ENCODE measurements around the gene CST4. TPM values are rescaled to one million over a fixed set of nuclear protein-coding genes. Genes with fewer than 3 reads are reported as not detected.

Gene CST4
- total and polyA plus RNA-seq, 8 donors = not detected

- no peaks in the 10 kb centered on the region for H3K9me3 ChIP-seq
- intact Hi-C loops (cut with DNase I) = no loop called here
- DNase-seq (no peak), ATAC-seq (no peak)
- peaks cover 8 to 25% of the 10 kb centered on the region in 2 donors for H3K4me1 ChIP-seq
- H3K4me3 ChIP-seq = no peak overlapping the region
- TF ChIP-seq CTCF (IDR thresholded peaks at IDR 0.05) = no peak
- no peaks in the 10 kb centered on the region for H3K27me3 ChIP-seq
- no peaks in the 10 kb centered on the region for H3K36me3 ChIP-seq
- no peak overlapping the region for H3K27ac ChIP-seq
Measured at GRCh38 chr20:23651117-23651516, 37.7 kb downstream of the CST4 start.

GRCh38 chr20:23649830-23650417, 38.9 kb downstream of the CST4 start:
- ATAC-seq (no peak), DNase-seq (no peak)
- TF ChIP-seq CTCF (IDR thresholded peaks at IDR 0.05) = no peak
- no peaks in the 10 kb centered on the region for H3K36me3 ChIP-seq
- peaks cover 0 to 16% of the 10 kb centered on the region in 2 donors for H3K4me1 ChIP-seq
- intact Hi-C loops (cut with DNase I) = no loop called here
- H3K9me3 ChIP-seq = no peaks in the 10 kb centered on the region
- no peak overlapping the region for H3K27ac ChIP-seq
- no peak overlapping the region for H3K4me3 ChIP-seq
- no peaks in the 10 kb centered on the region for H3K27me3 ChIP-seq

GRCh38 chr20:23649242-23649641, 39.6 kb downstream of the CST4 start:
- intact Hi-C loops (cut with DNase I) = no loop called here
- no peaks in the 10 kb centered on the region for H3K27me3 ChIP-seq
- peaks cover 0 to 9% of the 10 kb centered on the region in 2 donors for H3K4me1 ChIP-seq
- ATAC-seq (no peak), DNase-seq (no peak)
- no peaks in the 10 kb centered on the region for H3K36me3 ChIP-seq
- no peaks in the 10 kb centered on the region for H3K9me3 ChIP-seq
- H3K4me3 ChIP-seq = no peak overlapping the region
- no peak for TF ChIP-seq CTCF (IDR thresholded peaks at IDR 0.05)
- H3K27ac ChIP-seq = no peak overlapping the region

GRCh38 chr20:23647346-23647745, 41.5 kb downstream of the CST4 start:
- intact Hi-C loops (cut with DNase I) = no loop called here
- ATAC-seq (no peak), DNase-seq (no peak)
- Histone ChIP-seq H3K4me3 (no peak overlapping the region), H3K36me3 (no peaks in the 10 kb centered on the region), H3K9me3 (no peaks in the 10 kb centered on the region), H3K4me1 (peaks cover 0 to 23% of the 10 kb centered on the region in 2 donors), H3K27ac (no peak overlapping the region), H3K27me3 (no peaks in the 10 kb centered on the region)
- no peak for TF ChIP-seq CTCF (IDR thresholded peaks at IDR 0.05)

- Histone ChIP-seq H3K27ac (no peak overlapping the region), H3K4me1 (peaks cover 4 to 30% of the 10 kb centered on the region in 2 donors), H3K9me3 (no peaks in the 10 kb centered on the region), H3K36me3 (no peaks in the 10 kb centered on the region), H3K27me3 (no peaks in the 10 kb centered on the region), H3K4me3 (no peak overlapping the region)
- DNase-seq = no peak
- intact Hi-C loops (cut with DNase I) = no loop called here
- peak; percentile 54 for ATAC-seq
- TF ChIP-seq CTCF (IDR thresholded peaks at IDR 0.05) = no peak
Measured at GRCh38 chr20:23646106-23646873, 42.5 kb downstream of the CST4 start.

All from left lung (tissue), 10 donors.